H1 (cell line): ENCODE results near the gene SNX15. TPM values are rescaled to one million over a fixed set of nuclear protein-coding genes. Genes with fewer than 3 reads are reported as not detected.

Experiments used
- CTCF ChIA-PET: fragments of 300-600 bp; sonication (Branson Sonifier 250); formaldehyde crosslinking; loops from one replicate; lab custom pipeline; 2021; ENCODE audit not compliant: partially characterized antibody; lab: Charles Lee
- POLR2A ChIA-PET: fragments of 300-600 bp; sonication (Branson Sonifier 250); formaldehyde crosslinking; loops from one replicate; lab custom pipeline; 2021; ENCODE audit warnings: inconsistent platforms; ENCODE audit not compliant: partially characterized antibody; lab: Charles Lee
- DNase-seq, 2 experiments: peaks; one replicate each; pipeline versions ENCODE4 v3.0.0 to v3.0.0-alpha.2; 2010 to 2022; ENCODE audit warnings: low spot score in 2 of 2, low read depth in 1 of 2, mixed read lengths in 1 of 2
- FAIRE-seq: peaks from 2 replicates; lab custom pipeline; 2011; peaks lifted over from hg19 to GRCh38; lab: Jason Lieb, UNC
- H2AFZ ChIP-seq: 2 replicates; pipeline ENCODE4 v1.8.1; 2012; ENCODE audit warnings: low read length, inconsistent platforms
- H2AK5ac ChIP-seq: 2 replicates; pipeline ENCODE4 v1.6.1; 2013; ENCODE audit warnings: low read depth, low read length
- H2BK120ac ChIP-seq: replicated peaks from 2 replicates; pipeline ENCODE3; 2013; ENCODE audit warnings: low read depth, low read length, inconsistent platforms
- H2BK12ac ChIP-seq: 2 replicates; pipeline ENCODE4 v1.6.1; 2013; ENCODE audit warnings: low read depth, low read length
- H2BK15ac ChIP-seq: 2 replicates; pipeline ENCODE4 v1.6.1; 2013; ENCODE audit warnings: low read length
- H2BK20ac ChIP-seq: 2 replicates; pipeline ENCODE4 v1.6.1; 2013; ENCODE audit warnings: low read length
- H2BK5ac ChIP-seq: 2 replicates; pipeline ENCODE4 v1.6.1; 2013; ENCODE audit warnings: low read depth, low read length
- H3K14ac ChIP-seq: 2 replicates; pipeline ENCODE4 v1.6.1; 2013; ENCODE audit warnings: inconsistent platforms; ENCODE audit not compliant: insufficient read length
- H3K18ac ChIP-seq: 2 replicates; pipeline ENCODE4 v1.6.1; 2013; ENCODE audit warnings: low read length; ENCODE audit errors: extremely low read depth
- H3K23ac ChIP-seq: 2 replicates; pipeline ENCODE4 v1.6.1; 2013; ENCODE audit warnings: inconsistent platforms; ENCODE audit not compliant: insufficient read length
- H3K23me2 ChIP-seq: 2 replicates; pipeline ENCODE4 v1.6.1; 2013; ENCODE audit warnings: low read depth, low read length
- H3K27ac ChIP-seq: 2 replicates; pipeline ENCODE4 v1.6.1; 2011; ENCODE audit warnings: low read depth, low read length, inconsistent platforms
- H3K27me3 ChIP-seq, 4 experiments: replicated peaks in 1 of 4; 1 replicate in 1 of 4; 2 replicates in 3 of 4; pipeline versions ENCODE4 v1.6.1 to v1.8.1; 2011 to 2013; ENCODE audit warnings: low read length in 3 of 4, mild to moderate bottlenecking in 3 of 4, inconsistent platforms in 2 of 4, mixed read lengths in 2 of 4, moderate library complexity in 1 of 4; ENCODE audit not compliant: control insufficient read depth in 3 of 4, insufficient read depth in 3 of 4; ENCODE audit errors: extremely low read depth in 1 of 4
- H3K36me3 ChIP-seq, 4 experiments: 2 replicates each; pipeline versions ENCODE4 v1.6.1 to v1.8.1; 2011 to 2013; ENCODE audit warnings: mild to moderate bottlenecking in 4 of 4, low read length in 3 of 4, moderate library complexity in 2 of 4, control low read depth in 1 of 4, inconsistent platforms in 1 of 4; ENCODE audit not compliant: insufficient read depth in 4 of 4, control insufficient read depth in 2 of 4
- H3K4ac ChIP-seq: replicated peaks from 2 replicates; pipeline ENCODE3; 2013; ENCODE audit warnings: low read length, low read depth, mixed read lengths, inconsistent platforms; ENCODE audit not compliant: insufficient read length
- H3K4me1 ChIP-seq, 4 experiments: replicated peaks in 1 of 4; 1 replicate in 1 of 4; 2 replicates in 3 of 4; pipeline versions ENCODE4 v1.6.1 to v1.8.1; 2011 to 2013; ENCODE audit warnings: low read length in 3 of 4, inconsistent platforms in 2 of 4, mixed read lengths in 1 of 4; ENCODE audit not compliant: insufficient read depth in 4 of 4, control insufficient read depth in 3 of 4
- H3K4me2 ChIP-seq, 2 experiments: 2 replicates each; pipeline versions ENCODE4 v1.6.1 to v1.8.1; 2011 to 2013; ENCODE audit warnings: low read depth in 2 of 2, low read length in 2 of 2, control low read depth in 1 of 2, inconsistent platforms in 1 of 2, mild to moderate bottlenecking in 1 of 2; ENCODE audit not compliant: insufficient read depth in 1 of 2
- H3K4me3 ChIP-seq, 4 experiments: fragments of 200-600, 300-600 bp in 1 of 4; sonication (generic), shearing (Covaris generic), sonication (Bioruptor Twin) in 1 of 4; 2 replicates each; pipeline versions ENCODE4 v1.5.1 to v1.8.1; 2011 to 2016; ENCODE audit warnings: low read length in 4 of 4, low read depth in 3 of 4, control low read depth in 2 of 4, inconsistent platforms in 2 of 4, mild to moderate bottlenecking in 2 of 4, mixed read lengths in 1 of 4, moderate library complexity in 1 of 4; ENCODE audit not compliant: insufficient read depth in 2 of 4; ENCODE audit errors: extremely low read depth in 1 of 4
- H3K56ac ChIP-seq: replicated peaks from 2 replicates; pipeline ENCODE3; 2013; ENCODE audit warnings: low read depth, mild to moderate bottlenecking, mixed read lengths, low read length, inconsistent platforms; ENCODE audit not compliant: insufficient read length
- H3K79me1 ChIP-seq: 2 replicates; pipeline ENCODE4 v1.6.1; 2013; ENCODE audit warnings: low read depth, low read length, control low read depth
- H3K79me2 ChIP-seq, 2 experiments: 2 replicates each; pipeline versions ENCODE4 v1.6.1 to v1.8.1; 2012 to 2013; ENCODE audit warnings: low read length in 2 of 2, mild to moderate bottlenecking in 2 of 2, inconsistent platforms in 1 of 2; ENCODE audit not compliant: insufficient read depth in 2 of 2, control insufficient read depth in 1 of 2
- H3K9ac ChIP-seq, 4 experiments: replicated peaks in 1 of 4; 1 replicate in 1 of 4; 2 replicates in 3 of 4; pipeline versions ENCODE4 v1.6.1 to v1.8.1; 2011 to 2013; ENCODE audit warnings: low read depth in 3 of 4, low read length in 3 of 4, control low read depth in 2 of 4, mild to moderate bottlenecking in 2 of 4, moderate library complexity in 2 of 4, inconsistent platforms in 1 of 4; ENCODE audit errors: extremely low read depth in 1 of 4
- H3K9me3 ChIP-seq, 2 experiments: 2 replicates each; pipeline versions ENCODE4 v1.6.1 to v1.8.1; 2012 to 2013; ENCODE audit warnings: mild to moderate bottlenecking in 2 of 2, moderate library complexity in 2 of 2, control low read depth in 1 of 2, inconsistent platforms in 1 of 2, low read depth in 1 of 2, low read length in 1 of 2, mixed read lengths in 1 of 2; ENCODE audit not compliant: insufficient read depth in 2 of 2
- H4K20me1 ChIP-seq, 2 experiments: replicated peaks in 1 of 2; 2 replicates each; pipeline versions ENCODE3 to v1.8.1; 2011 to 2013; ENCODE audit warnings: inconsistent platforms in 2 of 2, low read length in 2 of 2, mild to moderate bottlenecking in 1 of 2; ENCODE audit not compliant: insufficient read depth in 2 of 2, control insufficient read depth in 1 of 2
- H4K5ac ChIP-seq: 2 replicates; pipeline ENCODE4 v1.6.1; 2013; ENCODE audit warnings: low read length, low read depth, mixed read lengths, inconsistent platforms; ENCODE audit not compliant: insufficient read length
- H4K8ac ChIP-seq: 2 replicates; pipeline ENCODE4 v1.8.0; 2013; ENCODE audit warnings: mild to moderate bottlenecking, moderate library complexity, low read length, inconsistent platforms; ENCODE audit not compliant: insufficient read depth; ENCODE audit errors: extremely low read depth
- H4K91ac ChIP-seq: replicated peaks from 2 replicates; pipeline ENCODE3; 2013; ENCODE audit warnings: low read length, mixed read lengths, inconsistent platforms; ENCODE audit not compliant: insufficient read length
- CEBPB ChIP-seq: IDR thresholded peaks from 2 replicates; pipeline ENCODE4 v1.6.1; 2012; ENCODE audit warnings: low read depth, low read length
- GABPA ChIP-seq: IDR thresholded peaks from 2 replicates; pipeline ENCODE4 v1.6.1; 2011; ENCODE audit warnings: mild to moderate bottlenecking, low read length, moderate library complexity, borderline replicate concordance; ENCODE audit not compliant: insufficient read depth
- HDAC6 ChIP-seq: IDR thresholded peaks from one replicate; pipeline ENCODE4 v1.7.1; 2012; ENCODE audit warnings: low read depth, mild to moderate bottlenecking, inconsistent platforms, low read length, moderate library complexity
- KDM4A ChIP-seq: IDR thresholded peaks from one replicate; pipeline ENCODE4 v1.7.1; 2012; ENCODE audit warnings: low read depth, mild to moderate bottlenecking, moderate library complexity, low read length, inconsistent platforms; ENCODE audit not compliant: severe bottlenecking
- NRF1 ChIP-seq: IDR thresholded peaks from 2 replicates; pipeline ENCODE4 v1.6.1; 2011; ENCODE audit warnings: mild to moderate bottlenecking, low read depth, low read length, improper control_type of control experiment
- RAD21 ChIP-seq, 2 experiments: IDR thresholded peaks in 1 of 2; conservative IDR thresholded peaks in 1 of 2; 2 replicates each; pipeline ENCODE4 v1.6.1; 2011; ENCODE audit warnings: low read depth in 2 of 2, low read length in 2 of 2, improper control_type of control experiment in 1 of 2, inconsistent platforms in 1 of 2, mild to moderate bottlenecking in 1 of 2, moderate library complexity in 1 of 2
- SIRT6 ChIP-seq: IDR thresholded peaks from one replicate; pipeline ENCODE4 v1.7.1; 2012; ENCODE audit warnings: low read length, inconsistent platforms
- TAF1 ChIP-seq: IDR thresholded peaks from 2 replicates; pipeline ENCODE4 v1.6.1; 2011; ENCODE audit warnings: mild to moderate bottlenecking, low read depth, low read length
- TCF12 ChIP-seq: IDR thresholded peaks from 2 replicates; pipeline ENCODE4 v1.6.1; 2011; ENCODE audit warnings: low read depth, mild to moderate bottlenecking, low read length
- USF2 ChIP-seq: IDR thresholded peaks from 2 replicates; pipeline ENCODE4 v1.6.1; 2011; ENCODE audit warnings: low read length, improper control_type of control experiment
- YY1 ChIP-seq: IDR thresholded peaks from 2 replicates; pipeline ENCODE4 v1.6.1; 2011; ENCODE audit warnings: low read depth, mild to moderate bottlenecking, low read length
- WGBS, 2 experiments: shearing (Covaris generic) in 1 of 2; methylation state at CpG; one replicate each; pipeline versions ENCODE4 v1.1.6 to v1.1.7; 2013 to 2015; ENCODE audit warnings: low lambda C conversion rate in 2 of 2, mixed read lengths in 2 of 2, inconsistent platforms in 1 of 2, low coverage in 1 of 2, missing lambda C conversion rate in 1 of 2; ENCODE audit not compliant: insufficient replicate concordance in 2 of 2, insufficient coverage in 1 of 2, insufficient read length in 1 of 2; ENCODE audit errors: extremely low coverage in 1 of 2, missing lambda C conversion rate in 1 of 2; 5-methylcytosine and 5-hydroxymethylcytosine counted together
- polyA plus RNA-seq, 7 experiments: library from polyadenylated mRNA; depleted of rRNA in 3 of 7; stranded (reverse) in 5 of 7; unstranded in 2 of 7; fragments of >200 nt in 5 of 7; fragments of 200-250 nt in 2 of 7; gene quantifications; 1 replicate in 5 of 7; 2 replicates in 1 of 7; 4 replicates in 1 of 7; pipeline versions ENCODE4 v1.2.1 to v1.2.3, GENCODE V29; 2011 to 2013; ENCODE audit warnings: missing spikeins in 2 of 7, mixed read lengths in 2 of 7
- total RNA-seq: library from RNA; stranded (reverse); fragmentation: NEBNext Ultra II Directional; extraction: Animal tissue kit (Norgen Biotek cat#: 25700); gene quantifications from 2 replicates; pipeline ENCODE4 v1.2.1, GENCODE V29; 2021

SNX15 gene
- total and polyA plus RNA-seq, 2 of the 8 experiments (the other 6 are each of a cell fraction or from before 2014, with no cell fraction given), result 13.0 to 18.3 TPM

- Histone ChIP-seq H3K4me2 (peak within 1 kb of the TSS; percentile 1 to 58; a peak in 3 of 4 replicates), H2AK5ac (no peak within 1 kb of the TSS), H3K36me3 (no peaks in the 10 kb centered on the region), H3K79me2 (no peaks in the 10 kb centered on the region), H4K5ac (peak within 1 kb of the TSS; percentile 9), H3K9me3 (no peaks in the 10 kb centered on the region), H3K79me1 (no peaks in the 10 kb centered on the region), H2BK5ac (peak within 1 kb of the TSS; percentile 78), H3K23me2 (no peaks in the 10 kb centered on the region), H2AFZ (peak within 1 kb of the TSS; percentile 90), H3K27ac (peak within 1 kb of the TSS; percentile 50), H4K8ac (peak within 1 kb of the TSS; percentile 80; the same call in 1 of the 2 replicates), H3K9ac (no peak within 1 kb of the TSS; a peak in 1 of 7 replicates), H3K27me3 (no peaks in the 10 kb centered on the region), H4K20me1 (no peaks in the 10 kb centered on the region), H3K18ac (peak within 1 kb of the TSS; percentile 72), H2BK20ac (peak within 1 kb of the TSS; percentile 67), H3K56ac (peak within 1 kb of the TSS; percentile 66), H3K4me3 (peak within 1 kb of the TSS in 3 of 4 experiments; percentile 8 to 36 (median 23); a peak in 5 of 8 replicates), H2BK12ac (peak within 1 kb of the TSS; percentile 84; the same call in 1 of the 2 replicates), H2BK15ac (peak within 1 kb of the TSS; percentile 96), H2BK120ac (peak within 1 kb of the TSS; percentile 36), H3K4me1 (peaks cover 0 to 9% (median 1%) of the 10 kb centered on the region in 4 experiments; a peak in 2 of 7 replicates), H3K23ac (no peak within 1 kb of the TSS), H3K4ac (no peak within 1 kb of the TSS), H3K14ac (no peak within 1 kb of the TSS), H4K91ac (peak within 1 kb of the TSS; percentile 83)
- FAIRE-seq (no peak), DNase-seq (peak; percentile 49 to 78)
- CTCF ChIA-PET, result interaction anchor here (0.6 to 6.1 kb wide), 39 partner anchors 9 to 600 kb away, joined by 3 to 65 read pairs (median 4); partner anchors contain the start of genes ARL2, EHD1, GPHA2 and SAC3D1
- POLR2A ChIA-PET, result interaction anchor here (0.6 to 2.8 kb wide), 12 partner anchors 9 to 191 kb away, joined by 3 to 20 read pairs (median 4); partner anchors contain the start of genes ARL2, GPHA2, MEN1 and PPP2R5B
- WGBS, 2 experiments, result 30% methylated on average over 9 of the region's 9 CpGs; no CpG with 5 or more reads in 1 of the 2 experiments
- TF ChIP-seq CEBPB (no peak), KDM4A (no peak), USF2 (peak; percentile 57), TCF12 (0 out of 2 replicates have a peak, but pooled peaks have one; percentile 54), NRF1 (no peak), YY1 (peak; percentile 56; the same call in 1 of the 2 replicates), RAD21 (IDR thresholded peaks at IDR 0.05 in 1 of 2, conservative IDR thresholded peaks at IDR 0.05 in 1 of 2; ENCODE audit: low read depth in 2 of 2, low read length in 2 of 2) (peak; percentile 69 to 77), HDAC6 (no peak), GABPA (no peak), SIRT6 (no peak), TAF1 (peak; percentile 66)
Measured at GRCh38 chr11:64996710-64997380, 30.4 kb upstream of the SNX15 start, which contains the start of gene BATF2. BATF2 (minus strand) TSS chr11:64996971; CDS start chr11:64996914, 57 bp downstream.
